ENCODE measurements around the gene GM2A.
"Not testable (repeated sequence)": the region's sequence is repeated elsewhere in the genome, so short reads cannot be mapped to it uniquely, and the experiment has no call there.

GRCh38 chr5:151309821-151310220, 56.8 kb downstream of the GM2A start:
- TF ChIP-seq POLR2AphosphoS5, CTCF, POLR2A (IDR thresholded peaks at IDR 0.05): not testable (repeated sequence)

All from breast epithelium (tissue), 3 donors.